GM12875 (cell line): Measurements from ENCODE around the gene CPT2.

Experiments used
- H3K4me3 ChIP-seq: one replicate; pipeline ENCODE4 v1.5.1; 2011; ENCODE audit warnings: low read depth, low read length, control low read depth
- CTCF ChIP-seq: IDR thresholded peaks from 2 replicates; pipeline ENCODE4 v1.5.1; 2011; ENCODE audit warnings: low read depth, mild to moderate bottlenecking, control low read depth, inconsistent platforms, low read length, moderate library complexity, borderline replicate concordance; ENCODE audit not compliant: insufficient read depth

The CPT2 gene

GRCh38 chr1:53196485-53197290 lies at the start of gene CPT2:
CPT2 (plus strand) TSS chr1:53196824; CDS start chr1:53196944, 120 bp downstream.
- TF ChIP-seq CTCF = no peak
- peak within 1 kb of the TSS; percentile 80 for H3K4me3 ChIP-seq

- no peak for TF ChIP-seq CTCF
- H3K4me3 ChIP-seq = no peak overlapping the region
Measured at GRCh38 chr1:53147174-53147573, 49.5 kb upstream of the CPT2 start.

GRCh38 chr1:53148123-53148522 lies 48.5 kb upstream of the CPT2 start:
- TF ChIP-seq CTCF = no peak
- no peak overlapping the region for H3K4me3 ChIP-seq

GRCh38 chr1:53153752-53154151 lies 42.9 kb upstream of the CPT2 start:
- TF ChIP-seq CTCF = no peak
- H3K4me3 ChIP-seq = no peak overlapping the region

GRCh38 chr1:53154859-53155438 lies 41.7 kb upstream of the CPT2 start:
- H3K4me3 ChIP-seq = no peak overlapping the region
- TF ChIP-seq CTCF = no peak

GRCh38 chr1:53155534-53155933 lies 41.1 kb upstream of the CPT2 start:
- H3K4me3 ChIP-seq = no peak overlapping the region
- TF ChIP-seq CTCF = no peak

GRCh38 chr1:53155945-53156344 lies 40.7 kb upstream of the CPT2 start:
- no peak overlapping the region for H3K4me3 ChIP-seq
- TF ChIP-seq CTCF = no peak
